ACHN (cell line): Measurements from ENCODE around the gene TMEM272.

ENCODE experiments used
- DNase-seq: peaks from one replicate; pipeline ENCODE4 v3.0.0-alpha.2; 2015
- in situ Hi-C: cut with HindIII; loops from 2 replicates; pipeline ENCODE4 v1.10.0; 2017; ENCODE audit warnings: low sequenced_read_pairs, low pct_ligation_motif_present, low pct_unique_long_range_greater_than_20kb

Gene TMEM272

GRCh38 chr13:51844862-51845573 lies at the start of gene TMEM272:
TMEM272 (minus strand) TSS chr13:51845177; CDS start chr13:51838530, 6,647 bp downstream.
- DNase-seq = peak; percentile 50
- in situ Hi-C loops = no loop called here

DNA sequence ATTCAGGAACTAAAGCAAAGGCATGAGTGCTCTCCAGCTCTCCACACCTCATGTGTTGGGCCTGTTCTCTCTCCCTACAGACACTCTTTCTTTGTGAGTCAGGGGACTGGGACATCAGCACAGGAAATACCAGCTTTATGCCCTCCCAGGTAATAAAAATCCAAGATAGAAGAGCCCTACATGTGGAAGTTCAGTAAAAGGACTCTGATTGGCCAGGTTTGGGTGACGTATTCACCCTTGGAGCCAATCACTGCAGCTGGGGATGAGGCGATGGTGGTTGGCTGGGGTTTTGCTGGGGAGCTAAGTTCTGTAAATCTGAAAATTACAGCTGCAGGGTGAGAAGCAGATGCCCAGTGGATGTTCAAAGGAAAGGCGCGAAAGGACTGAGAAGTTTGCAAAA lies 49.3 kb upstream of the TMEM272 start:
- in situ Hi-C loops = no loop called here

GRCh38 chr13:51892657-51893056 lies 47.7 kb upstream of the TMEM272 start:
- in situ Hi-C loops = no loop called here
- DNase-seq = no peak

More for the DNA sequence above, 49.3 kb upstream of the TMEM272 start:
- no peak for DNase-seq

DNA sequence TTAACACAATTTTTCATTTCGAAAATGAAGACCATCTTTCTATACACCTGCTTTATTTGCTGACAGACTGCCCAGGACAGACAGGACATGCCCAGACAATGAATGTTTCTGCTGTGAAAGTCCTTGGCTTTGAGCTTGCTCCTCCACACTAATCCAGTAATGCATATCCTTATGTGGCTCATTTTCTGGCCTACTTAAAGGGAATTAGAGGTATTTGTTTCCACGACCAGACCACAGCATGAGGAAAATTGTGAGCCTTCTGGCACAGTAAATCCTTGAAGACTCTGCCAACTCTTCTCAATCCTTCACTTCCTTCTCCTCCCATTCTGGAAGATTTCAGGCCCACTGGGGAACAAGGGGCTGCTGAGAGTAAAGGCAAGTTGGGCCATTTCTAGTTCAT lies 42.5 kb upstream of the TMEM272 start:
- in situ Hi-C loops = no loop called here
- DNase-seq = no peak

DNA sequence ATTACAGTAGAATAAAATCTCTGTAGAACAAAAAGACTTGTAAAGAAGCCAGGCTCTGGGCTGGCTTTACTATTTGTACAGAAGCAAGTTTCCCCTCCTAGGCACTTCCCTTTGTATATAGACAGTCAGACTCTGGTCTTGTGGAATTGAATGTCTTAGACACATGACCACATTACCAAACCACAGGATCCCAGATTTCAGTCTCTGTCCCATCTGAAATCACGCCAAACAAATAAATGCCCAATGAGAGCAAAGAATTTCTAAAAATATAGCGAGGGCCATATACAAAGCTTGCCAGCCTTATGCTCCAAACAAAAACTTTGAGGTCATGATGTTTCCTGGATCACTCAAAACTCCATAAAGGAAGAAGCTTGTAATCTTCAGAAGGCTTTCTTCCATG lies 40.7 kb upstream of the TMEM272 start:
- DNase-seq = no peak
- in situ Hi-C loops = no loop called here

- DNase-seq = no peak
- in situ Hi-C loops = no loop called here
These were observed 38.2 kb upstream of the TMEM272 start for GRCh38 chr13:51883226-51883600.

DNA sequence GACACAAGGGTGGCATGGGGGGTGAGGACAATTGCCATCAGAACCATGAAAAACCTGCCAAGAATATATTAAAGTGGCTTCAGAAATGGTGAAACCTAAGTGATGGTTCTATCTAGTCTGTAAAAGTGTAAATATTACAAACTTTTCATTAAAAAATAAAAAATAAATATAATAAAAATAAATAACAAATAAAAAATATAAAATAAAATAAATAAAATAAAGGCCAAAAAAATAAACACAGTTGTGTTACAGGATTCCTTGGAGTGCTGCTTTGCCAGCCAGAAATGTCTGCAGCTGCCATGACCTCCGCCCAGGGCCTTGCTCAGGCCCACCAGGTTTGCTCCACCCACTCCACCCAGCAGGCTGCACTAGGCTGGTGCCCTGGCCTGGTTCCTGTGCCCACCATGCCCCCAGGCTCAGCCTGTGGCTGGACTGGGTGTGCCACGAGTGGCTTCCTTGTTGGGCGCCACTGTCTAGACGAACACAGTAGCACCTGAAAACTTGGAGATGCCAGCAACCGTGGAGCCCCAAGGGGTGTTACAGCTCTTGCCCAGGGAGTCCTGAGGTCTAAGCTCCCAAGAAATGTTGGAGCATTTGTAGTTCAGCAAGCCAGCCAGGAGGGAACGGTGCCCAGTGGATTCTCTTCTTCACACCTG lies 37.7 kb upstream of the TMEM272 start:
- in situ Hi-C loops = no loop called here
- no peak for DNase-seq

DNA sequence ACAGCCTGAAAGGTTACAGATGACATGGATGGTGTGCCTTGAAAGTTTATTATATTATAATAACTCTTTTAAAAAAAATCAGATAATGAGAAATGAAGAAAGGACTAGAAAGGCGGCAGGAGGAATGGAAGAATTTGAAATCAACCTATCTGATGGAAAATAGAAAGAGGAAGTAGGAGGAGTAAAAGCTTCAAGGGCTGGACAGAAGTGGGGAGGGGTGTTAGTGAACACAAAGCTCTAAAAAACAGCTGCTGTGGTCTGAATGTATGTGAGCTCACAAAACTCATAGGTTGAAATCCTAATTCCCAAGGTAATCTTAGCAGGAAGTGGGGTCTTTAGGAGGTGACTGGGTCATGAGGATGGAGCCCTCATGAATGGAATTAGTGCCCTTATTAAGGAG lies 36.3 kb upstream of the TMEM272 start:
- in situ Hi-C loops = no loop called here
- no peak for DNase-seq

DNA sequence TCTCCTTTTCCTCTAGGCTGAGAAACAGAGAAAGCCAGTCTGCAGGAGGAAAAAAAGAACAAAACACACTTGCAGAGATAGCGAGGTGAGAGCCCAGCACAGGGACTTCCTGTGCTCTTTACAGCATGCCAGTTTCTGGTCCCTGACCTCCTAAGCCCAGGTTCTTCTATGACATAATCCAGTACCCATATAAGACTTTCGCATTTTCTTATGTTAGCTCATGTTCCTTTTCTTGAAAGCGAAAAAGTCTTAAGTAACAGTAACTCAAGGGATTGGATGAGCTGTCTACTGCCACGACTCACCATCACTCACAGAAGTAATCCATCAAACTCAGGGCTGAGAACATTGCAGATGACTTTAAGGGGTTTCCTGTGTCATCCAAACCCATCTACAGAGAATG lies 34.2 kb upstream of the TMEM272 start:
- in situ Hi-C loops = no loop called here
- no peak for DNase-seq

GRCh38 chr13:51874651-51875050 lies 29.7 kb upstream of the TMEM272 start:
- no peak for DNase-seq
- in situ Hi-C loops = no loop called here

- no peak for DNase-seq
- in situ Hi-C loops = no loop called here
These were observed 28.9 kb upstream of the TMEM272 start for GRCh38 chr13:51873837-51874236.

GRCh38 chr13:51873117-51873798 lies 28.3 kb upstream of the TMEM272 start:
- in situ Hi-C loops = no loop called here

GRCh38 chr13:51870616-51871015 lies 25.6 kb upstream of the TMEM272 start:
- in situ Hi-C loops = no loop called here
- no peak for DNase-seq

More at GRCh38 chr13:51873117-51873798, 28.3 kb upstream of the TMEM272 start:
- DNase-seq = no peak

DNA sequence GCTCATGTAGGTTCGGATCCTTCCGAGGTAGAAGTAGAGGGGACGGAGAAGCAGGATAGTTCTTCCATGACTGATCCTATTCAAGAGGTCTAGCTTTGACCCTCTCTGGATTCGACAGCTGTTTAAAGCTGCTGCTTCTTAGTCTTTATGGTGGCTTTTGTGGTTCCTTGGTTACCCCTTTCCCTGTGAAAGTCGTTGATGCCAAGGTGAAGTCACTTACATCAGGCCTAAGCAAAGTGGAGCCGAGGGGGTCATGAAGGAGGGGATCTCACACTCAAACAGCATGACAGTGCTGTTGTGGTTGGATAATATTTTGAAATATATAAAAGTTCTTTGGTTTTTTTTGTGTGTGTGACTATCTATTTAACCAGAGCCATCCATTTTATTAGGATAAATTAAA lies 24.9 kb upstream of the TMEM272 start:
- in situ Hi-C loops = no loop called here
- no peak for DNase-seq

DNA sequence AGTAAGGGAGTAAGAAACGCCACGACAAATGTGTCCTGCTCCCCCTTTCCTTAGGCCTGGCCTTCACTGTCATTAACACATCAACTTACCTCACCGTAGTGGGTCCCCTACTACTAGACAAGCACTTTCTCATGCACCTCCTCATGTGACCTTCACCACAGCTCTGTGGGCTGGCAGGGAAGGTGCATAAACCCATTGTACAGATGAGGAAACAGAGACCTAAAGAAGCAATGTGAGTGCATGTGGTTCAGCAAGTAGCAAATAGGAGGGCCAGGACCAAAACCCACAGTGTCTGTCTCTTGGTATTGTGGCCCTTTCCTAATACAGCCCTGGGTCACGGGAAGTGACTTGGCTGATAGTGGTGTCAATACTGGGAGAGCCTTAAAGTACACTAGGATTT lies 22.1 kb upstream of the TMEM272 start:
- DNase-seq = no peak
- in situ Hi-C loops = no loop called here

GRCh38 chr13:51865838-51866237 lies 20.9 kb upstream of the TMEM272 start:
- no peak for DNase-seq
- in situ Hi-C loops = no loop called here

DNA sequence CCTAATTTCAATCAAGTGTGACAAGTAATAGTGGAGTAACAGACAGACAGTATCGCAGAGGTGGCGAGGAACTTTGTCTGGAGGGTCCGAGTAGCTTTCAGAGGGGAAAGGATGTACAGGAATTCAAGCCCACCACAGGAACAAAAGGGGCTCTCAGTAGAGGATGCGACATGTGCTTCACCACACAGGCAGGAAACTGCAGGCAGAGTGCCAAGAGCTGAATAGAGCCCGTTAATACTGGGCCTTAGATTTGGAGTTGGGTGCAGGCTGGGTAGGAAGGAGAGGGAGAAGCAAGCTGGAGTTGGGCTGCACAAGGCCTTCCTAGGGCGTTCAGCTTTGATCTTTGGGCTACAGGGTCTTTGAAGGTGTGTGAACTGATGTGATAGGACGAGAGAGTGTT lies 18.0 kb upstream of the TMEM272 start:
- DNase-seq = no peak
- in situ Hi-C loops = no loop called here

- in situ Hi-C loops = no loop called here
- peak; percentile 10 for DNase-seq
These were observed 16.8 kb upstream of the TMEM272 start, which contains the start of gene CCDC70 for GRCh38 chr13:51861723-51862300. CCDC70 (plus strand) TSS chr13:51861969; CDS start chr13:51865412, 3,443 bp downstream.
